Measurements from ENCODE around the gene GRIP2. TPM values are rescaled to one million over a fixed set of nuclear protein-coding genes. Genes with fewer than 3 reads are reported as not detected.
A peak's percentile ranks its signal among the peaks of the same experiment; 100 is the strongest.

GRIP2 gene
- total and polyA plus RNA-seq, 9 of the 15 experiments (the other 6 are each of a cell fraction or from before 2014, with no cell fraction given) = 0.01 TPM; not detected in 7

GRCh38 chr3:14494279-14494972 lies 45.7 kb downstream of the GRIP2 start (continued):
- no peak for TF ChIP-seq HMGN3 (IDR thresholded peaks at IDR 0.05; ENCODE audit: borderline replicate concordance, extremely low read depth, insufficient read length, low read depth, low read length)
- TF ChIP-seq ZNF586 (CRISPR knock-in tag; conservative IDR thresholded peaks at IDR 0.05) = no peak
- no peak for TF ChIP-seq NONO (IDR thresholded peaks at IDR 0.05; ENCODE audit: low read depth in 2 of 2, low read length in 1 of 2)
- TF ChIP-seq IRF2 (CRISPR knock-in tag; IDR thresholded peaks at IDR 0.05) = no peak

- Histone ChIP-seq H3K9me3 (replicated peaks; ENCODE audit: control insufficient read depth, insufficient read depth, low read depth, low read length) (no peaks in the 10 kb centered on the region), H3K4me3 (no peak overlapping the region), H3K27ac (ENCODE audit: extremely low read depth, low read depth, low read length) (no peak overlapping the region), H3K9me1 (ENCODE audit: control insufficient read depth, insufficient read depth, low read length) (no peaks in the 10 kb centered on the region), H3K79me2 (ENCODE audit: control insufficient read depth, insufficient read depth, low read length) (no peaks in the 10 kb centered on the region), H3K9ac (ENCODE audit: insufficient read depth in 1 of 2, low read depth in 2 of 2, low read length in 2 of 2) (peak overlapping the region in 1 of 2 experiments; percentile 38; a peak in 2 of 4 replicates), H3K4me1 (replicated peaks in 1 of 2; ENCODE audit: control insufficient read depth in 2 of 2, insufficient read depth in 2 of 2, low read length in 2 of 2) (peaks cover 0 to 12% of the 10 kb centered on the region in 2 experiments; a peak in 2 of 5 replicates), H3K36me3 (ENCODE audit: control insufficient read depth, insufficient read depth, low read length) (peaks cover 15% of the 10 kb centered on the region; the same call in 2 of the 3 replicates), H2AFZ (ENCODE audit: low read depth, low read length) (no peak overlapping the region), H4K20me1 (replicated peaks; ENCODE audit: control insufficient read depth, insufficient read depth, low read length) (peaks cover 5% of the 10 kb centered on the region; the same call in 1 of the 2 replicates), H3K4me2 (ENCODE audit: insufficient read depth, low read length) (no peak overlapping the region), H3K27me3 (ENCODE audit: control insufficient read depth in 2 of 2, insufficient read depth in 2 of 2, low read length in 2 of 2) (peaks cover 0 to 7% of the 10 kb centered on the region in 2 experiments; a peak in 2 of 5 replicates)
- intact Hi-C loops (cut with micrococcal nuclease) (loop anchor here (10.0 kb wide), 1 partner anchor 598 kb away; no protein-coding TSS in a partner anchor), in situ Hi-C loops (cut with MboI) (no loop called here)
- WGBS (ENCODE audit: insufficient coverage, low coverage, missing lambda C conversion rate) = 60% methylated on average over 30 of the region's 31 CpGs
- FAIRE-seq = no peak
- no peak for DNase-seq (ENCODE audit: extremely low read depth in 1 of 4, low spot score in 3 of 4)
- POLR2A ChIA-PET = interaction anchor here (0.9 to 1.5 kb wide), 2 partner anchors 30 to 39 kb away, joined by 3 to 5 read pairs; no protein-coding TSS in a partner anchor
- CTCF ChIA-PET (ENCODE audit: low intra/inter-chr PET ratio) = no interaction called here
- no TSS peak for BruUV-seq (replicated peaks)
- ATAC-seq = no peak
- TF ChIP-seq NBN (IDR thresholded peaks at IDR 0.05; ENCODE audit: low read depth) = no peak
- TF ChIP-seq DPF2 (IDR thresholded peaks at IDR 0.05) = no peak
- 0 out of 2 replicates have a peak, but pooled peaks have one; percentile 18 for TF ChIP-seq ZNF263 (CRISPR knock-in tag; IDR thresholded peaks at IDR 0.05; ENCODE audit: borderline replicate concordance)
Measured at GRCh38 chr3:14492948-14493881, 46.9 kb downstream of the GRIP2 start.

Data from K562 (cell line).